Neural cell (in vitro differentiated cells): Measurements from ENCODE around the gene TIGD3. TPM values are rescaled to one million over a fixed set of nuclear protein-coding genes. Genes with fewer than 3 reads are reported as not detected.

Experiments used
- H2AFZ ChIP-seq: fragments of 200-600, 300-800 bp; sonication (generic), shearing (Covaris generic); 2 replicates; pipeline ENCODE4 v1.6.0; 2014; ENCODE audit warnings: low read depth, mild to moderate bottlenecking, antibody characterized with exemption, low read length, moderate library complexity
- H3F3A ChIP-seq: fragments of 200-600 bp; shearing (Covaris generic); 2 replicates; pipeline ENCODE4 v1.6.1; 2016; ENCODE audit warnings: mild to moderate bottlenecking, moderate library complexity, mixed read lengths, antibody characterized with exemption, low read length; ENCODE audit not compliant: insufficient read depth, poor library complexity, severe bottlenecking
- H3K27ac ChIP-seq: fragments of 200-600, 300-800 bp; sonication (generic), shearing (Covaris generic); 2 replicates; pipeline ENCODE4 v1.5.1; 2014; ENCODE audit warnings: mild to moderate bottlenecking, low read length, moderate library complexity
- H3K27me3 ChIP-seq: fragments of 300-800, 200-600 bp; sonication (generic), shearing (Covaris generic); 2 replicates; pipeline ENCODE4 v1.6.0; 2014; ENCODE audit warnings: mild to moderate bottlenecking, low read depth, low read length, moderate library complexity; ENCODE audit not compliant: insufficient read depth
- H3K36me3 ChIP-seq: fragments of 300-800, 200-600 bp; sonication (generic), shearing (Covaris generic); 2 replicates; pipeline ENCODE4 v1.5.1; 2014; ENCODE audit warnings: mild to moderate bottlenecking, antibody characterized with exemption, low read length, moderate library complexity; ENCODE audit not compliant: insufficient read depth
- H3K4me2 ChIP-seq: fragments of 300-800, 200-600 bp; sonication (generic), shearing (Covaris generic); 2 replicates; pipeline ENCODE4 v1.6.0; 2014; ENCODE audit warnings: mild to moderate bottlenecking, low read length
- H3K4me3 ChIP-seq: fragments of 300-800, 200-600 bp; sonication (generic), shearing (Covaris generic); 2 replicates; pipeline ENCODE4 v1.5.1; 2014; ENCODE audit warnings: mild to moderate bottlenecking, low read length, moderate library complexity
- H3K79me2 ChIP-seq: fragments of 200-600 bp; shearing (Covaris generic); replicated peaks from 2 replicates; pipeline ENCODE4 v1.6.0; 2014; ENCODE audit warnings: mild to moderate bottlenecking, low read length, moderate library complexity; ENCODE audit not compliant: insufficient read depth
- H3K9ac ChIP-seq: fragments of 300-800, 200-600 bp; sonication (generic), shearing (Covaris generic); 2 replicates; pipeline ENCODE4 v1.6.1; 2016; ENCODE audit warnings: mild to moderate bottlenecking, low read length, mixed read lengths
- H3K9me2 ChIP-seq: fragments of 200-600 bp; shearing (Covaris generic); 2 replicates; pipeline ENCODE4 v1.6.1; 2016; ENCODE audit warnings: mild to moderate bottlenecking, low read length, mixed read lengths; ENCODE audit not compliant: insufficient read depth
- H3K9me3 ChIP-seq: fragments of 200-600, 300-800 bp; sonication (generic), shearing (Covaris generic); 2 replicates; pipeline ENCODE4 v1.6.1; 2016; ENCODE audit warnings: mild to moderate bottlenecking, mixed run types, low read length, moderate library complexity, mixed read lengths
- H4K20me1 ChIP-seq: fragments of 200-600 bp; shearing (Covaris generic); 2 replicates; pipeline ENCODE4 v1.6.1; 2016; ENCODE audit warnings: mild to moderate bottlenecking, mixed run types; ENCODE audit not compliant: insufficient read depth
- CTCF ChIP-seq: fragments of 450-650 bp; IDR thresholded peaks from 2 replicates; pipeline ENCODE4 v1.5.1; 2014; ENCODE audit warnings: antibody characterized with exemption, mild to moderate bottlenecking, moderate library complexity; ENCODE audit not compliant: poor library complexity, severe bottlenecking
- EP300 ChIP-seq: fragments of 450-650 bp; conservative IDR thresholded peaks from 2 replicates; pipeline ENCODE4 v1.6.1; 2014; ENCODE audit warnings: antibody characterized with exemption, mild to moderate bottlenecking, moderate library complexity; ENCODE audit not compliant: poor library complexity, severe bottlenecking
- EZH2 ChIP-seq: fragments of 200-600, 300-800 bp; shearing (Covaris generic), sonication (generic); IDR thresholded peaks from 2 replicates; pipeline ENCODE4 v1.6.1; 2014; ENCODE audit warnings: antibody characterized with exemption, low read length, borderline replicate concordance, mild to moderate bottlenecking; ENCODE audit not compliant: insufficient read depth, poor library complexity, severe bottlenecking
- MXI1 ChIP-seq: fragments of 450-650 bp; conservative IDR thresholded peaks from 2 replicates; pipeline ENCODE4 v1.6.1; 2014; ENCODE audit warnings: antibody characterized with exemption, mild to moderate bottlenecking; ENCODE audit not compliant: poor library complexity, severe bottlenecking
- POLR2AphosphoS5 ChIP-seq: IDR thresholded peaks from 2 replicates; pipeline ENCODE4 v1.6.1; 2012
- RAD21 ChIP-seq: fragments of 450-650 bp; conservative IDR thresholded peaks from 2 replicates; pipeline ENCODE4 v1.6.1; 2014; ENCODE audit warnings: antibody characterized with exemption, mild to moderate bottlenecking, moderate library complexity
- REST ChIP-seq: IDR thresholded peaks from 2 replicates; pipeline ENCODE4 v1.6.1; 2012; ENCODE audit warnings: borderline replicate concordance
- SMC3 ChIP-seq: fragments of 450-650 bp; conservative IDR thresholded peaks from 2 replicates; pipeline ENCODE4 v1.6.1; 2014; ENCODE audit warnings: antibody characterized with exemption, mild to moderate bottlenecking, moderate library complexity; ENCODE audit not compliant: poor library complexity
- TAF1 ChIP-seq: IDR thresholded peaks from 2 replicates; pipeline ENCODE4 v1.6.1; 2012; ENCODE audit warnings: low read depth
- polyA plus RNA-seq: library from polyadenylated mRNA; depleted of rRNA; stranded (reverse); fragments of >200 nt; gene quantifications from 2 replicates; pipeline ENCODE4 v1.2.3, GENCODE V29; 2014

The TIGD3 gene
- polyA plus RNA-seq, 1 donor from 2014 or later, result 16.1 TPM

- no peak overlapping the region for H3K27ac ChIP-seq
- no peak for TF ChIP-seq EZH2
- no peak for TF ChIP-seq POLR2AphosphoS5
- TF ChIP-seq RAD21, result no peak
- no peak for TF ChIP-seq TAF1
- no peak for TF ChIP-seq MXI1
- no peak for TF ChIP-seq EP300
- TF ChIP-seq REST, result no peak
- TF ChIP-seq CTCF, result no peak
- no peak for TF ChIP-seq SMC3
- H3K4me2 ChIP-seq, result no peak overlapping the region
- no peaks in the 10 kb centered on the region for H3K79me2 ChIP-seq
- H3F3A ChIP-seq, result no peaks in the 10 kb centered on the region
- no peak overlapping the region for H3K4me3 ChIP-seq
- H3K9ac ChIP-seq, result no peak overlapping the region
- H4K20me1 ChIP-seq, result no peaks in the 10 kb centered on the region
- H2AFZ ChIP-seq, result no peak overlapping the region
- H3K9me2 ChIP-seq, result no peaks in the 10 kb centered on the region
- no peaks in the 10 kb centered on the region for H3K9me3 ChIP-seq
- H3K27me3 ChIP-seq, result no peaks in the 10 kb centered on the region
- no peaks in the 10 kb centered on the region for H3K36me3 ChIP-seq
These were observed 21.7 kb downstream of the TIGD3 start for GRCh38 chr11:65376138-65376713.

GRCh38 chr11:65377036-65377435, 22.5 kb downstream of the TIGD3 start:
- no peaks in the 10 kb centered on the region for H4K20me1 ChIP-seq
- no peak overlapping the region for H3K4me2 ChIP-seq
- H2AFZ ChIP-seq, result no peak overlapping the region
- no peaks in the 10 kb centered on the region for H3K9me2 ChIP-seq
- no peaks in the 10 kb centered on the region for H3F3A ChIP-seq
- H3K79me2 ChIP-seq, result no peaks in the 10 kb centered on the region
- H3K36me3 ChIP-seq, result no peaks in the 10 kb centered on the region
- H3K27me3 ChIP-seq, result no peaks in the 10 kb centered on the region
- no peaks in the 10 kb centered on the region for H3K9me3 ChIP-seq
- TF ChIP-seq SMC3 (no peak), EZH2 (no peak), CTCF (no peak), EP300 (no peak), POLR2AphosphoS5 (no peak), REST (no peak), TAF1 (no peak), MXI1 (no peak), RAD21 (no peak)
- no peak overlapping the region for H3K4me3 ChIP-seq
- no peak overlapping the region for H3K9ac ChIP-seq
- no peak overlapping the region for H3K27ac ChIP-seq
